C4-2B (cell line): ENCODE results near the gene PDCD1.
A peak's percentile ranks its signal among the peaks of the same experiment; 100 is the strongest.
"Not testable (repeated sequence)": the region's sequence is repeated elsewhere in the genome, so short reads cannot be mapped to it uniquely, and the experiment has no call there.

Source experiments
- H3K27ac ChIP-seq: fragments of 450-650 bp; 2 replicates; pipeline ENCODE4 v1.5.1; 2017
- CTCF ChIP-seq: fragments of 450-650 bp; conservative IDR thresholded peaks from 2 replicates; pipeline ENCODE4 v1.5.1; 2017; ENCODE audit warnings: mild to moderate bottlenecking
- ZFX ChIP-seq: fragments of 450-650 bp; IDR thresholded peaks from 2 replicates; pipeline ENCODE4 v1.6.1; 2017

PDCD1 gene

GRCh38 chr2:241834527-241835210 is 24.0 kb downstream of the PDCD1 start:
- no peak for TF ChIP-seq ZFX
- no peak for TF ChIP-seq CTCF
- H3K27ac ChIP-seq: peak overlapping the region; percentile 59; the same call in 1 of the 2 replicates

- H3K27ac ChIP-seq: peak overlapping the region; percentile 59
Observed at GRCh38 chr2:241833756-241834526, 24.8 kb downstream of the PDCD1 start.

GRCh38 chr2:241833101-241833663 is 25.5 kb downstream of the PDCD1 start:
- H3K27ac ChIP-seq: peak overlapping the region; percentile 59; the same call in 1 of the 2 replicates
- TF ChIP-seq ZFX (no peak), CTCF (no peak)

- no peak overlapping the region for H3K27ac ChIP-seq
- TF ChIP-seq CTCF (no peak), ZFX (no peak)
Observed at GRCh38 chr2:241827394-241827793, 31.3 kb downstream of the PDCD1 start.

- not testable (repeated sequence) for H3K27ac ChIP-seq
Observed at GRCh38 chr2:241823531-241824437, 34.9 kb downstream of the PDCD1 start.

GRCh38 chr2:241822264-241822623 is 36.5 kb downstream of the PDCD1 start:
- H3K27ac ChIP-seq: no peak overlapping the region
- TF ChIP-seq ZFX (no peak), CTCF (no peak)

- TF ChIP-seq CTCF (no peak), ZFX (no peak)
- no peak overlapping the region for H3K27ac ChIP-seq
Observed at GRCh38 chr2:241821460-241822263, 37.0 kb downstream of the PDCD1 start.
